Non-pigmented ciliary epithelial cell (primary cell): ENCODE data around the gene TNFAIP8L1.

Source experiments
- DNase-seq: peaks from one replicate; pipeline ENCODE4 v3.0.0-alpha.2; 2010; ENCODE audit warnings: low read depth

The TNFAIP8L1 gene

GRCh38 chr19:4649392-4650047 is 10.2 kb downstream of the TNFAIP8L1 start:
- DNase-seq = no peak

- DNase-seq = no peak
Measured at GRCh38 chr19:4650159-4650558, 10.8 kb downstream of the TNFAIP8L1 start.

- DNase-seq = no peak
Measured at GRCh38 chr19:4652075-4652474, 12.8 kb downstream of the TNFAIP8L1 start.

GRCh38 chr19:4653793-4654436 is 14.6 kb downstream of the TNFAIP8L1 start:
- DNase-seq = no peak

- no peak for DNase-seq
Measured at GRCh38 chr19:4654437-4655361, 15.4 kb downstream of the TNFAIP8L1 start.

GRCh38 chr19:4656102-4656501 is 16.8 kb downstream of the TNFAIP8L1 start:
- DNase-seq = no peak

- DNase-seq = no peak
Measured at GRCh38 chr19:4657262-4657661, 17.9 kb downstream of the TNFAIP8L1 start.

- no peak for DNase-seq
Measured at GRCh38 chr19:4657835-4658234, 18.5 kb downstream of the TNFAIP8L1 start.

- no peak for DNase-seq
Measured at GRCh38 chr19:4660181-4660791, 21.0 kb downstream of the TNFAIP8L1 start.

GRCh38 chr19:4660993-4661392 is 21.7 kb downstream of the TNFAIP8L1 start:
- DNase-seq = no peak

GRCh38 chr19:4662020-4662695 is 22.8 kb downstream of the TNFAIP8L1 start:
- DNase-seq = no peak

GRCh38 chr19:4662812-4663211 is 23.5 kb downstream of the TNFAIP8L1 start:
- no peak for DNase-seq

- no peak for DNase-seq
Measured at GRCh38 chr19:4664642-4665041, 25.3 kb downstream of the TNFAIP8L1 start.

- DNase-seq = peak; percentile 19
Measured at GRCh38 chr19:4669723-4670480, 30.6 kb downstream of the TNFAIP8L1 start, which contains the start of gene MYDGF. TSS of gene MYDGF (minus strand) at chr19:4670342. CDS start at chr19:4670334, 8 bp downstream.

GRCh38 chr19:4671185-4671851 is 32.0 kb downstream of the TNFAIP8L1 start:
- DNase-seq = no peak

GRCh38 chr19:4673216-4673615 is 33.9 kb downstream of the TNFAIP8L1 start:
- DNase-seq = no peak

- DNase-seq = no peak
Measured at GRCh38 chr19:4673726-4674125, 34.4 kb downstream of the TNFAIP8L1 start.

GRCh38 chr19:4675346-4675745 is 36.0 kb downstream of the TNFAIP8L1 start:
- DNase-seq = no peak

- no peak for DNase-seq
Measured at GRCh38 chr19:4676955-4677731, 37.8 kb downstream of the TNFAIP8L1 start.
